Measurements from ENCODE around the gene ALDH2.

DNA sequence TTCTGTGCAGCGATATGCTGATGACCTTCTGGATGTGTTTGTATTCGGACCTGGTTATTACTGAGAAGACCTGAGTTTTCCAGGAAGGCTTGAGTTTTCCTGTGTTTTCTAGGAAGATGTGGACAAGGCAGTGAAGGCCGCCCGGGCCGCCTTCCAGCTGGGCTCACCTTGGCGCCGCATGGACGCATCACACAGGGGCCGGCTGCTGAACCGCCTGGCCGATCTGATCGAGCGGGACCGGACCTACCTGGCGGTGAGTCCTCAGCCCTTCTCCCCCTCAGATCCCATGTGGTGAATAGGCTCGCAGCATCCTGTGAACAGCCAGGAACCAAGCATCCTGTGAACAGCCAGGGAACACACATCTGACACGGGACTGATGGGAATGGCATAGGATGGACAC is 16.3 kb downstream of the ALDH2 start:
- TF ChIP-seq POLR2AphosphoS5 (IDR thresholded peaks at IDR 0.05; ENCODE audit: borderline replicate concordance, low read depth, low read length) (no peak), EZH2 (IDR thresholded peaks at IDR 0.05) (no peak), FOXP2 (optimal IDR thresholded peaks at IDR 0.05; ENCODE audit: control extremely low read depth, extremely low read length, insufficient read depth) (no peak)
